Mucosa of rectum (tissue), 2 donors: Measurements from ENCODE around the gene ASTN2.

Source experiments
- H3K27ac ChIP-seq, 2 donors: one replicate each; pipeline ENCODE4 v1.7.0; 2013; ENCODE audit warnings: inconsistent platforms in 2 of 2, low read depth in 2 of 2, low read length in 2 of 2
- H3K27me3 ChIP-seq, 2 donors: one replicate each; pipeline ENCODE4 v1.7.0; 2013; ENCODE audit warnings: low read length in 2 of 2; ENCODE audit not compliant: control insufficient read depth in 2 of 2, insufficient read depth in 2 of 2
- H3K36me3 ChIP-seq, 2 donors: one replicate each; pipeline ENCODE4 v1.7.0; 2013; ENCODE audit warnings: low read length in 2 of 2; ENCODE audit not compliant: control insufficient read depth in 2 of 2, insufficient read depth in 2 of 2
- H3K4me1 ChIP-seq, 2 donors: one replicate each; pipeline ENCODE4 v1.7.0; 2013; ENCODE audit warnings: low read length in 2 of 2, mild to moderate bottlenecking in 1 of 2; ENCODE audit not compliant: control insufficient read depth in 2 of 2, insufficient read depth in 2 of 2
- H3K4me3 ChIP-seq, 2 donors: one replicate each; pipeline ENCODE4 v1.7.0; 2013; ENCODE audit warnings: low read length in 2 of 2
- H3K9ac ChIP-seq, 2 donors: one replicate each; pipeline ENCODE4 v1.7.0; 2013; ENCODE audit warnings: low read length in 2 of 2, low read depth in 1 of 2, mild to moderate bottlenecking in 1 of 2
- H3K9me3 ChIP-seq, 2 donors: one replicate each; pipeline ENCODE4 v1.7.0; 2013; ENCODE audit warnings: low read length in 2 of 2; ENCODE audit not compliant: control insufficient read depth in 2 of 2
- donor health status: healthy.
- donor health status: Normal muscosa, but diverticular disease.

The ASTN2 gene

DNA sequence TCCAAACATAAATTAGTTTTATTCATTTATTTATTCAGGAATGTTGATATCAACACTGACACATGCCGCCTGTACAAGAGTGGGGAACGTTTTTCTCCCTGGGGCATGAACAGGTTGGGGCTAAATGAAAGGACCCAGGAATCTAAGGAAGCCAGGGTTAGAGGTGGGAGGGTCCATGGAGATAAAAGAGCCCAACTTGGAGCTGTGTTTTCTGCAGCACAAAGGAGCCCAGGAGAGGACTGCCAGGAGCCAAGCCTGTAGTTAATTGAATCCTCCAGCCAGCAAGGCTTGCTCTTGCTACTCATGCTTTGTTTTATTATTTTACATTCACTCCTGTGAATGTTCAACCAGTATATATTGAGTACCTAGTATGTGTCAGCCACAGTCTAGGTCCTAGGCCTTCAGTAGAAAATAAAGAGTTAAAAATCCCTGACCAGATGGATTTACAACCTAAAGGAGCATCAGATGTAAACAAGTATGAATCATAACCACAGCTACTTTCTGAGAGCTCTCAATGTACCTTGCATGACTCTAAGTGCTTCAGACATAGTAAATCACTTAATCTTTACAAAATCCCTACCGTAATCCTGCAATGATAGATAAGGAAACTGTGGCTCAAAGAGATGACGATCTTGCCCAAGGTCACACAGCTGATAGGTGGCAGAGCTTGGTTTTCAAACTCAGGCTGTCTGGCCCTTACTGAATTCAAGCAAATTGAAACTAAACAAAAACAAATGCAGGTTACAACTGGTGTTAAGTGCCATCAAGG is 69.8 kb downstream of the ASTN2 start:
- no peak overlapping the region for H3K27ac ChIP-seq
- H3K36me3 ChIP-seq, result no peaks in the 10 kb centered on the region
- no peak overlapping the region for H3K9ac ChIP-seq
- no peak overlapping the region for H3K4me3 ChIP-seq
- peaks cover 0 to 3% of the 10 kb centered on the region in 2 donors for H3K27me3 ChIP-seq
- no peaks in the 10 kb centered on the region for H3K9me3 ChIP-seq
- H3K4me1 ChIP-seq, result no peaks in the 10 kb centered on the region

DNA sequence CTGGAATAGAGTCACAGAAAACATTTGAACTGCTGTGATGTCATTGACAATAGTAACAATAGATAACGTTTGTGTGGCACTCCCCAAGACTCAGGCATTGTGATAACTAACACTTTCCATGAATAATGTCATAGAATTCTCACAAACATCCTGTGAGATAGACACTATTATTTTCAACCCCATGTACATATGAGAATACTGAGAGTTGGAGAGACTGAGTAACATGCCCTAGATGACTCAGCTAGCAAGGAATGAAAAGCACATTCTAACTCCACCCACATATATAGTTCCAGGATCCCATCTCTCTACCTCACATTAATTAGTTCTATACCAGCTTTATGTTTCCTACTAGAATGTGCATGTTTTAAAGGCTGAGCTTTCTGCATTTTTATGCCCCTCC is 71.4 kb downstream of the ASTN2 start:
- Histone ChIP-seq H3K9me3 (no peaks in the 10 kb centered on the region), H3K36me3 (no peaks in the 10 kb centered on the region), H3K27ac (no peak overlapping the region), H3K4me1 (no peaks in the 10 kb centered on the region), H3K9ac (no peak overlapping the region), H3K27me3 (peaks cover 0 to 3% of the 10 kb centered on the region in 2 donors), H3K4me3 (no peak overlapping the region)

DNA sequence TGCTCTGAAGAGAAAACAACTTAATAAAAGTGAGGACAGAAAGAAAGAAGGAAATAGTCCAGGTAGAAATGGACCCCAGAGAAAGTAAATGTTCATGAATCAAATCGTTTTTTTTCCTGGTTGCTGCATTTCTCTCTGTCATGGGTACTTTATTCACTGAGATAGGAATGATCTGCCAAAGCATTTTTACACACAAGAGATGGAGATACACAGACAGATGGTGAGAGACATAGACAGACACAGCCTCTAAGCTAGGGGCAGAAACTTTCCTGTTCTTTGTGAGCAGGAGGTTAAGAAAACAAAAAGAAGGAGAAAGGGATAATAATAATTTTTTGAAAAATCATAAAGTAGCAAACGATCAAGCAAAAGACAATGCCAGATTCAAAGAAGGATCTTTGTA is 73.7 kb downstream of the ASTN2 start:
- Histone ChIP-seq H3K9me3 (no peaks in the 10 kb centered on the region), H3K27me3 (peaks cover 0 to 3% of the 10 kb centered on the region in 2 donors), H3K9ac (no peak overlapping the region), H3K4me1 (no peaks in the 10 kb centered on the region), H3K36me3 (no peaks in the 10 kb centered on the region), H3K27ac (no peak overlapping the region), H3K4me3 (no peak overlapping the region)

DNA sequence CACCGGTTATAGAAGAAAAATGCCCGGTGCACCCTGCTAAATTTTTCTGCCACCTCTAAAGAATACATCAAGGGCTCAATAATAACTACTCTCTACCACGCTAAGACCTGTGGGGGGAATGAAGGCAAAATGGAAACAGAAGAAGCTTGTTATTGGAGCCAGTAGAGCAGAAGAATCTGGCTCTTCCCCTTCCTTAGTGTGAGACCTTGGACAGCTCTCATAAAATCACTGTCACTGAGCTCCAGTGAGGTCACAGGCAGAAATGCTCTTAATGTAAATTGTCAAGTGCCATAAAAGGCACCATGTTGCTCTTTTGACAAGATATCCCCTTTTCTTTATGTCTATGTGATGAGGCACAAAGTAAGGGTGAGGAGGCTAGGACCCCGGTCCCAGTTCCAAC is 74.4 kb downstream of the ASTN2 start:
- peaks cover 0 to 3% of the 10 kb centered on the region in 2 donors for H3K27me3 ChIP-seq
- no peak overlapping the region for H3K4me3 ChIP-seq
- H3K9me3 ChIP-seq, result no peaks in the 10 kb centered on the region
- H3K4me1 ChIP-seq, result no peaks in the 10 kb centered on the region
- no peaks in the 10 kb centered on the region for H3K36me3 ChIP-seq
- no peak overlapping the region for H3K9ac ChIP-seq
- no peak overlapping the region for H3K27ac ChIP-seq

DNA sequence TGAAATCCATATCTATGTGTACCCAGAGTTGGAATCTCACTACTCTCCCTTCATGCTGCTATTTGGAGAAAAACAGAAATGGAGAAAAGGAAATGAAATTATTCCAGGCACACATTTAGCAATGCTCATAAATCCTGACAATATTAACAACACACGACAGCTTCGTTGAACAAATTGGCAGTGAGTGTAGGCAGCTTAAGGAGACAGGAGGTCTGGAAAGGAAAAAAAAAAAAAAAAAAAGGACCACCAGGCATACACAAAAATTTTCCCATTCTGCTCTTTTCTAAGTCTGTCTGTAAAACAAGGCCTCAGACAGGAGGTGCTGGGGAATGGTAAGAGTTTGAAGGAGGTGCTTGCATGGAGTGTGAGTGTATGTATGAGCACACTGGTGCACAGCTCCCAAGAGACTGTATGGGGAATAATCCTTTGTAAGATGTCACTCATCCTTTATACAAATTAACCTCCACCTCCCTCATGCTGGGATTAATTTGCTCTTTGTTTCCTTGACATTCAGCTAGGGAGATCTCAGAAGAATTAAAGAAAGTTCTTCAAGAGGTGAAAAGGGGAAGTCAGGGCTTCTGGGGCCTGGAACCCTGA is 78.9 kb downstream of the ASTN2 start:
- H3K9ac ChIP-seq, result no peak overlapping the region
- no peaks in the 10 kb centered on the region for H3K27me3 ChIP-seq
- no peaks in the 10 kb centered on the region for H3K36me3 ChIP-seq
- no peak overlapping the region for H3K4me3 ChIP-seq
- no peaks in the 10 kb centered on the region for H3K9me3 ChIP-seq
- H3K4me1 ChIP-seq, result no peaks in the 10 kb centered on the region
- H3K27ac ChIP-seq, result no peak overlapping the region

DNA sequence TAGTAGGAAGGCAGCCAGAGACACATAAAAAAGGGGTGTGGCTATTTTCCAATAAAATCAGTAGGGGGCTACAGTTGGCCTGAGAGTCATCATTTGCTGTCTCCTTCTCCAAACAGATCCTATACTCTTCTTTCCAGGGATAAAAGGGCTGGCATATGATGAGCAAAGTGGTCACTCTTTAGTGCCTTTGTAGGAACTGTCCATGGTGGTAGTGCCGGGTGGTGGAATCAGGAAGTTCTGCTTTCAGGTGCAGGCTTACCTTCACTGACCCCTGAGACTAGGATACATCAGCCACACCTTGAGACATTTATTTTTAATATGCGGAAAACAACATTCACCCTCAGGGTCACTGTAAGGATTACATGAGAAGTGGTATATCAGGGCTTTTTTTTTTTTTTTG is 80.8 kb downstream of the ASTN2 start:
- Histone ChIP-seq H3K27me3 (no peaks in the 10 kb centered on the region), H3K9ac (no peak overlapping the region), H3K9me3 (no peaks in the 10 kb centered on the region), H3K4me3 (no peak overlapping the region), H3K27ac (no peak overlapping the region), H3K36me3 (no peaks in the 10 kb centered on the region), H3K4me1 (no peaks in the 10 kb centered on the region)

DNA sequence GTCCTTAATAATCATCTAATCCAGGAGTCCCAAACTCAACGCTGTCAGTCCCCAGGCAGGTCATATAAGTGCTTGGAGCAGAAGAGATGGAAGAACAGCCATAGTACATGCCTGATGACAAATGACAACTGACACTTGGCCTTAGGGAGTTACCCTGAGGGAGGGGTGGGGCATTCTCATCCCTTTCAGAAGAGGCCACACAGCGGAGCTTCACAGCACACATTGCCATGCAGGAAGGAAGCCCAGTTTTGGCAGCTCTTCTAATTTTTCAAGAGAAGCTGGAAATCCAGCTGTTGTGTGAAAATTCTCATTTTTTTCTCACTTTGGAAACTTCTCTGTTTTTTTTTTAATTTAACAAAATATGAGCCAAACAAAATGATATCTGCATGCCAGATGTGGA is 89.0 kb downstream of the ASTN2 start:
- no peaks in the 10 kb centered on the region for H3K4me1 ChIP-seq
- no peak overlapping the region for H3K4me3 ChIP-seq
- H3K9ac ChIP-seq, result no peak overlapping the region
- H3K27me3 ChIP-seq, result no peaks in the 10 kb centered on the region
- no peaks in the 10 kb centered on the region for H3K9me3 ChIP-seq
- H3K36me3 ChIP-seq, result no peaks in the 10 kb centered on the region
- no peak overlapping the region for H3K27ac ChIP-seq

DNA sequence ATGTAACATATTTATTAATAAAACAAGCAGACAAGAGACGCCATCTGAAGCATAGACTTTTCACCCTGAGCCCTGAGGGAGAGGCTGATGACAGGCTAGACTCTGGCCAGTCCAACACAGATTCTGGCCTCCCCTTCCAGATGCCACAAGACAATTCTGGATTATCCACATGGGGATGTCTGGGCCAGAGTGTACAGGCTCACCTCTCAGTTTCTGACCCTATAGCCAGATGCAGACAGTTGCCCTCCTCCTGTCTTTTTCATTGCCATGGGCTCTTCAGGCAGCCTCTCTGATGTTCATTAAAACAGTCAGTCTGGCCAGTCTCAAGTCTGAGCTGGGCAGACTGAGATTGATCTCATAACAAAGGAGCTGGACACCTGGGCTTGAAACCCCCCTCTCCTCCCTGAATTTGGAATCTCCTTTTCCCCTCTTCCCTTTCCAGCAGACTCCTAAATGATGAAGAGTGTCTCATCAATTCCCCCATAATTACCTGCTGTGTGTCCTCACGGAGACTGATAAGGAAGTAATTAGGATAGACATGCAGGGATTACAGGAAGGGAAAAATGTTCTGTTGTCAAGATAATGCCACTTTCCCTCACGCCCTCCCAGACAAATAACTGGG is 89.6 kb downstream of the ASTN2 start:
- H3K27ac ChIP-seq, result no peak overlapping the region
- H3K4me1 ChIP-seq, result no peaks in the 10 kb centered on the region
- no peaks in the 10 kb centered on the region for H3K36me3 ChIP-seq
- no peak overlapping the region for H3K9ac ChIP-seq
- no peaks in the 10 kb centered on the region for H3K27me3 ChIP-seq
- H3K9me3 ChIP-seq, result no peaks in the 10 kb centered on the region
- H3K4me3 ChIP-seq, result no peak overlapping the region

DNA sequence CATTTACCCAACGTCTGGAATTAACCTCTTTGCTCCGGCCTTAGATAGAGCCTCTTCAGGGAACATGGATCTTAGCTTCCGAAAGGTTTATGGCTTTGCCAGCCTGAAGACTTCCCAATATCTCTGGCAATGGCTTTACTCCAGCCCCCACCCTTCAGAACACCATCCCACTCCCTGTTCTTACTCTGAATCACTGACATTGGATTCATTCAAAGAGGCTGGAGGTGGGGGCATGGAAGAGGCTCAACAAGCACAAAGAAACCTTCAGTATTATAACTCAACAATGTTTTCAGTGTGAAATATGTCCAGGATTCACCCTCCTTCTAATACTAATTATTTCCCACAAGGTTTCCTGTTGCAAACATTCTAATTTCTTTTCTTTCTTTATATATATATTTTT is 91.5 kb downstream of the ASTN2 start:
- H3K27ac ChIP-seq, result no peak overlapping the region
- H3K9ac ChIP-seq, result no peak overlapping the region
- no peaks in the 10 kb centered on the region for H3K36me3 ChIP-seq
- no peak overlapping the region for H3K4me3 ChIP-seq
- no peaks in the 10 kb centered on the region for H3K27me3 ChIP-seq
- H3K9me3 ChIP-seq, result no peaks in the 10 kb centered on the region
- H3K4me1 ChIP-seq, result no peaks in the 10 kb centered on the region

DNA sequence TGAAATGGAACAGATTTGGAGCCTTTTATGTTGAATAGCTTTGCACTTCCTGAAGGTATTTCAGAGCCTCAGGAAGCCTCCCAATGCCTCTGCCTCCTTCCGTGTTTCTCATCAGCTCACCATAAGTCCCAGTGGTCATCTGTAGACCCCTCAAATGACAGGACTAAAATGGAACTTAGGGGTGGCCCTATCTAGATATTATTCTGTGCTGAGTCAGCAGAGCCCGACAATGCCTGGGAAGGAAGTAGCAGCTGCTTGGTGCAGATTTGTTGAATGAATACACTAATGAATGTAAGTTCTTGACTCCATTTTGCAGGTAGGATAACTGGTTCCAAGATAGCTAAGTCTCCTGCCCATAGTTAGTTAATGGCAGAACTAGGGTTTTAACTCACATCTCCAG is 97.7 kb downstream of the ASTN2 start:
- Histone ChIP-seq H3K27ac (no peak overlapping the region), H3K27me3 (no peaks in the 10 kb centered on the region), H3K4me3 (no peak overlapping the region), H3K9me3 (no peaks in the 10 kb centered on the region), H3K4me1 (no peaks in the 10 kb centered on the region), H3K36me3 (no peaks in the 10 kb centered on the region), H3K9ac (no peak overlapping the region)
